Tibial nerve (tissue), 4 donors: Measurements from ENCODE around the gene RASGEF1B.

Experiments
- CTCF ChIP-seq, 5 experiments: fragments of 200-600 bp in 3 of 5; fragments of 450-650 bp in 2 of 5; sonication (generic) in 3 of 5; IDR thresholded peaks; one replicate each; pipeline ENCODE4 v1.5.1; 2016 to 2019; ENCODE audit warnings: antibody characterized with exemption in 5 of 5, mild to moderate bottlenecking in 3 of 5, moderate library complexity in 2 of 5
- EP300 ChIP-seq, 2 donors: sonication (generic); formaldehyde crosslinking; IDR thresholded peaks; one replicate each; pipeline ENCODE4 v1.6.1; 2017; ENCODE audit warnings: antibody characterized with exemption in 2 of 2, mild to moderate bottlenecking in 1 of 2
- POLR2A ChIP-seq, 2 donors: fragments of 450-650 bp; IDR thresholded peaks; one replicate each; pipeline ENCODE4 v1.6.1; 2017; ENCODE audit warnings: antibody characterized with exemption in 2 of 2, mild to moderate bottlenecking in 2 of 2, moderate library complexity in 2 of 2

- no peak for TF ChIP-seq CTCF (IDR thresholded peaks at IDR 0.05)
- no peak for TF ChIP-seq EP300 (IDR thresholded peaks at IDR 0.05)
- TF ChIP-seq POLR2A (IDR thresholded peaks at IDR 0.05) = no peak
Observed at GRCh38 chr4:81431971-81432370, 39.7 kb downstream of the RASGEF1B start.
